ENCODE results near the gene MAP3K4.

DNA sequence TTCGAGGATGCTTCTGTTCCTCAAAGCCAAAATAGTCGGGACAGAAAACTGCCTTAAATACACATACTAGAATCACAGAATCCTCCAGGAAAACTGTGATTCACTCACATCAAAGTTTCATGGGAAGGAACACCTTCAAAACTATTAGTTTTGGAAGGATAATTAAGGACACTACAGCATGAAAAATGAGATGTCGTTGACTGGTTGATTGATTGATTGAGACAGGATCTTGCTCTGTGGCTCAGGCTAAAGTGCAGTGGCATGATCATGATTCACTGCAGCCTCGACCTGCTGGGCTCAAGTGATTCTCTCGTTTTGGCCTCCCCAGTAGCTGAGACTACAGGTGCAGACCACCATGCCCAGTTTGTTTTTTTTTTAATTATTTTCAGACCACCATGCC, 25.7 kb upstream of the MAP3K4 start:
- TF ChIP-seq, protein P1, sequence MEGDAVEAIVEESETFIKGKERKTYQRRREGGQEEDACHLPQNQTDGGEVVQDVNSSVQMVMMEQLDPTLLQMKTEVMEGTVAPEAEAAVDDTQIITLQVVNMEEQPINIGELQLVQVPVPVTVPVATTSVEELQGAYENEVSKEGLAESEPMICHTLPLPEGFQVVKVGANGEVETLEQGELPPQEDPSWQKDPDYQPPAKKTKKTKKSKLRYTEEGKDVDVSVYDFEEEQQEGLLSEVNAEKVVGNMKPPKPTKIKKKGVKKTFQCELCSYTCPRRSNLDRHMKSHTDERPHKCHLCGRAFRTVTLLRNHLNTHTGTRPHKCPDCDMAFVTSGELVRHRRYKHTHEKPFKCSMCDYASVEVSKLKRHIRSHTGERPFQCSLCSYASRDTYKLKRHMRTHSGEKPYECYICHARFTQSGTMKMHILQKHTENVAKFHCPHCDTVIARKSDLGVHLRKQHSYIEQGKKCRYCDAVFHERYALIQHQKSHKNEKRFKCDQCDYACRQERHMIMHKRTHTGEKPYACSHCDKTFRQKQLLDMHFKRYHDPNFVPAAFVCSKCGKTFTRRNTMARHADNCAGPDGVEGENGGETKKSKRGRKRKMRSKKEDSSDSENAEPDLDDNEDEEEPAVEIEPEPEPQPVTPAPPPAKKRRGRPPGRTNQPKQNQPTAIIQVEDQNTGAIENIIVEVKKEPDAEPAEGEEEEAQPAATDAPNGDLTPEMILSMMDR (IDR thresholded peaks at IDR 0.05 in 8 of 11, conservative IDR thresholded peaks at IDR 0.05 in 3 of 11), result no peak
- TF ChIP-seq POLR2AphosphoS5 (IDR thresholded peaks at IDR 0.05), result no peak

Data from spleen (tissue), 7 donors.